ENCODE results near the gene BORCS6. TPM values are rescaled to one million over a fixed set of nuclear protein-coding genes. Genes with fewer than 3 reads are reported as not detected.

Gene BORCS6
- total RNA-seq, 1 experiment from 2014 or later, result 7.3 TPM

DNA sequence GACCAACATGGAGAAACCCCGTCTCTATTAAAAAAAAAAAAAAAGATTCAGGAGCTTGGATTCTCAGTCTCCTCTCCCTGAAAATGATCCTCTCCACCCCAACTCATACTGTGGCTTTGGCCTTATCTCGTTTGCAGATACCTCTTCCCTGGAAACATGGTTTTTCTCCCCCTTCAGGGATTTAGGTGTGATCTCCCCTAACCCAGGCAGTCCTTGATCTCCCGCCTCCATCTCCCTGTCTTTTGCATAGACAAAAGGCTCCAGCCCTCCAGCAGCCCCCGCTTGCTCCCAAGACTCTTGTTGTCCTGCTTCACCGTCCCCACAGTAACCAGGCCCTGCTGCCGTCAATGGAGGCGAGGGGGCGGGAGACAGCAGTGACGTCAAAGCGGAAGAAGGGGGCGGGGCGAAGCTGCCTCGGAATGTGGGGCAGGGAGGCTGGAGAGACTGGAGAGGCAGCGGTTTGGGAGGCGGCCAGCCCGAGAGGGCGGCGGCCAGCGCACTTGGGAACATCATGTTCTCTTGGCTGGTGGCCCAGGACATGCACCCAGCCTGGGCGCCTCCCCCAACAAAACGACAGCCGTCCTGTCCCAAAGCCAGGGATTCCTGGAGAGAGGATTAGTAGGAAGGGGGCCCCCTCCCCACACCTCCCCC, 35.9 kb downstream of the BORCS6 start:
- peaks cover 4% of the 10 kb centered on the region; the same call in 1 of the 2 replicates for H3K36me3 ChIP-seq (ENCODE audit: low read depth, low read length)
- H3K9ac ChIP-seq (ENCODE audit: low read length), result peak overlapping the region; percentile 88
- H3K4me3 ChIP-seq (ENCODE audit: low read length), result peak overlapping the region; percentile 93
- DNase-seq, result peak; percentile 94
- H3K4me2 ChIP-seq (ENCODE audit: low read length), result peak overlapping the region; percentile 90
- no TSS peak for BruUV-seq (replicated peaks)
- ATAC-seq, result peak; percentile 27
- peaks cover 20% of the 10 kb centered on the region; the same call in 1 of the 2 replicates for H4K20me1 ChIP-seq (ENCODE audit: low read length)
- H3K27me3 ChIP-seq (ENCODE audit: low read length), result no peaks in the 10 kb centered on the region
- no peak for TF ChIP-seq EZH2 (IDR thresholded peaks at IDR 0.05; ENCODE audit: low read length, unreplicated experiment)
- TF ChIP-seq, protein P1, sequence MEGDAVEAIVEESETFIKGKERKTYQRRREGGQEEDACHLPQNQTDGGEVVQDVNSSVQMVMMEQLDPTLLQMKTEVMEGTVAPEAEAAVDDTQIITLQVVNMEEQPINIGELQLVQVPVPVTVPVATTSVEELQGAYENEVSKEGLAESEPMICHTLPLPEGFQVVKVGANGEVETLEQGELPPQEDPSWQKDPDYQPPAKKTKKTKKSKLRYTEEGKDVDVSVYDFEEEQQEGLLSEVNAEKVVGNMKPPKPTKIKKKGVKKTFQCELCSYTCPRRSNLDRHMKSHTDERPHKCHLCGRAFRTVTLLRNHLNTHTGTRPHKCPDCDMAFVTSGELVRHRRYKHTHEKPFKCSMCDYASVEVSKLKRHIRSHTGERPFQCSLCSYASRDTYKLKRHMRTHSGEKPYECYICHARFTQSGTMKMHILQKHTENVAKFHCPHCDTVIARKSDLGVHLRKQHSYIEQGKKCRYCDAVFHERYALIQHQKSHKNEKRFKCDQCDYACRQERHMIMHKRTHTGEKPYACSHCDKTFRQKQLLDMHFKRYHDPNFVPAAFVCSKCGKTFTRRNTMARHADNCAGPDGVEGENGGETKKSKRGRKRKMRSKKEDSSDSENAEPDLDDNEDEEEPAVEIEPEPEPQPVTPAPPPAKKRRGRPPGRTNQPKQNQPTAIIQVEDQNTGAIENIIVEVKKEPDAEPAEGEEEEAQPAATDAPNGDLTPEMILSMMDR (conservative IDR thresholded peaks at IDR 0.05; ENCODE audit: low read depth, low read length), result no peak
- no peak for TF ChIP-seq EZH2phosphoT487 (IDR thresholded peaks at IDR 0.05; ENCODE audit: borderline replicate concordance, low read length)
- H3K4me1 ChIP-seq (ENCODE audit: insufficient read depth, low read length), result peaks cover 40% of the 10 kb centered on the region
- peak overlapping the region; percentile 79 for H3K27ac ChIP-seq (ENCODE audit: low read length)
- intact Hi-C loops (cut with micrococcal nuclease), result no loop called here
- CTCF ChIA-PET, result no interaction called here
- POLR2A ChIA-PET (ENCODE audit: unreplicated experiment), result no interaction called here
- H3K9me3 ChIP-seq (ENCODE audit: low read length), result no peaks in the 10 kb centered on the region
- no peaks in the 10 kb centered on the region for H3F3A ChIP-seq (ENCODE audit: low read length, unreplicated experiment)
- peaks cover 37% of the 10 kb centered on the region for H3K79me2 ChIP-seq (ENCODE audit: low read length)
- no peak overlapping the region for H2AFZ ChIP-seq (ENCODE audit: low read length)
- H3K9me2 ChIP-seq (replicated peaks; ENCODE audit: low read length), result no peaks in the 10 kb centered on the region

DNA sequence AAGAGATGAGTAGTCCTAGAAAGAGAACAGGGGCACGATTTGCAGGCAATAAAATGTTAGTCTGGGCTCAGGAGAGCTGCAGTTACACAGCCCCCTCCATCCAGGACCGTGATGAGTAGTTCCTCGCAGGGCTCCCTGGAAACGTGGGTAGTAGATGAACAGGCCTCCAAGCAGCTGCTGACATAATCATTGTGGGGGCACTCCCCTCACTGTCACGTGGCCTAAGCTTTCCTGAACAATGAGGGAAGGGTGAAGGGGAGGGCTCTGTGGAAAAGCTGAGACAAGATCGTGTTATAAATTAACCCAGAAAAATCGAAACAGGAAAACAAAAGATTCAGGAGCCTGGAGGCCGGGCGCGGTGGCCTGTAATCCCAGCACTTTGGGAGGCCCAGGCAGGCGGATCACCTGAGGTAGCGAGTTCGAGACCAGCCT, 36.4 kb downstream of the BORCS6 start:
- Histone ChIP-seq H3K27me3 (ENCODE audit: low read length) (no peaks in the 10 kb centered on the region), H3K4me3 (ENCODE audit: low read length) (peak overlapping the region; percentile 49; the same call in 1 of the 2 replicates), H3K36me3 (ENCODE audit: low read depth, low read length) (peaks cover 4% of the 10 kb centered on the region; the same call in 1 of the 2 replicates), H3K4me1 (ENCODE audit: insufficient read depth, low read length) (peaks cover 40% of the 10 kb centered on the region), H3K27ac (ENCODE audit: low read length) (peak overlapping the region; percentile 79), H2AFZ (ENCODE audit: low read length) (no peak overlapping the region), H3K9ac (ENCODE audit: low read length) (peak overlapping the region; percentile 73), H3K9me2 (replicated peaks; ENCODE audit: low read length) (no peaks in the 10 kb centered on the region), H4K20me1 (ENCODE audit: low read length) (peaks cover 20% of the 10 kb centered on the region; the same call in 1 of the 2 replicates), H3K79me2 (ENCODE audit: low read length) (peaks cover 37% of the 10 kb centered on the region), H3K4me2 (ENCODE audit: low read length) (peak overlapping the region; percentile 72), H3F3A (ENCODE audit: low read length, unreplicated experiment) (no peaks in the 10 kb centered on the region), H3K9me3 (ENCODE audit: low read length) (no peaks in the 10 kb centered on the region)
- ChIA-PET POLR2A (ENCODE audit: unreplicated experiment) (no interaction called here), CTCF (no interaction called here)
- DNase-seq (peak; percentile 33), ATAC-seq (no peak)
- TF ChIP-seq, protein P1 (conservative IDR thresholded peaks at IDR 0.05; ENCODE audit: low read depth, low read length), result no peak
- TF ChIP-seq EZH2 (IDR thresholded peaks at IDR 0.05; ENCODE audit: low read length, unreplicated experiment), result no peak
- TF ChIP-seq EZH2phosphoT487 (IDR thresholded peaks at IDR 0.05; ENCODE audit: borderline replicate concordance, low read length), result no peak
- intact Hi-C loops (cut with micrococcal nuclease), result no loop called here
- no TSS peak for BruUV-seq (replicated peaks)

DNA sequence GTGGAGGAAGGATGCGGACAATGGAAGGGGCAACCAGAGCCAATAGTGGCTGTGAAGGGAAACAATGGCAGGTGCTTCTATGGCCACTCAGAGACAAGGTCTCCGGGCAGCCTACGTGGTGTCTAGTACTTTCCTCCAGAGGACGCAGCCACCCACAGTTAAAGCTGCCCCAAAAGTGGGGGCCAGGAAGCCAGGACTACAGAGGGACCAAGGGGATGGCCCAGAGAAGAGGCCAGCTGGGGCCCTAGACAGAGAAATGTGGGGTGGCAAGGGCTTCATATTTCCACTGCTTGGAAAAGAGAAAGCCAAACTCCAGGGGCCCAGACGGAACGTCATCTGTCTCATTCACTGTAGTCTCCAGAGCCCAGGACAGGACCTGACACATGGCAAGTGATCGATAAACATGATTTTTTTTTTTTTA, 36.9 kb downstream of the BORCS6 start:
- Histone ChIP-seq H3K9me2 (replicated peaks; ENCODE audit: low read length) (no peaks in the 10 kb centered on the region), H3K79me2 (ENCODE audit: low read length) (peaks cover 37% of the 10 kb centered on the region), H2AFZ (ENCODE audit: low read length) (no peak overlapping the region), H3F3A (ENCODE audit: low read length, unreplicated experiment) (no peaks in the 10 kb centered on the region), H3K4me3 (ENCODE audit: low read length) (no peak overlapping the region), H3K9me3 (ENCODE audit: low read length) (no peaks in the 10 kb centered on the region), H3K36me3 (ENCODE audit: low read depth, low read length) (peaks cover 4% of the 10 kb centered on the region; the same call in 1 of the 2 replicates), H3K9ac (ENCODE audit: low read length) (0 out of 2 replicates have a peak overlapping the region, but pooled peaks have one; percentile 73), H3K27me3 (ENCODE audit: low read length) (no peaks in the 10 kb centered on the region), H3K4me2 (ENCODE audit: low read length) (0 out of 2 replicates have a peak overlapping the region, but pooled peaks have one; percentile 91), H4K20me1 (ENCODE audit: low read length) (peaks cover 20% of the 10 kb centered on the region; the same call in 1 of the 2 replicates), H3K4me1 (ENCODE audit: insufficient read depth, low read length) (peaks cover 40% of the 10 kb centered on the region), H3K27ac (ENCODE audit: low read length) (peak overlapping the region; percentile 79)
- no TSS peak for BruUV-seq (replicated peaks)
- ChIA-PET CTCF (no interaction called here), POLR2A (ENCODE audit: unreplicated experiment) (no interaction called here)
- DNase-seq (no peak), ATAC-seq (no peak)
- TF ChIP-seq EZH2 (IDR thresholded peaks at IDR 0.05; ENCODE audit: low read length, unreplicated experiment) (no peak), EZH2phosphoT487 (IDR thresholded peaks at IDR 0.05; ENCODE audit: borderline replicate concordance, low read length) (no peak)
- TF ChIP-seq, protein P1 (conservative IDR thresholded peaks at IDR 0.05; ENCODE audit: low read depth, low read length), result no peak
- intact Hi-C loops (cut with micrococcal nuclease), result no loop called here

Data from PC-3 (cell line).